H54 (cell line): ENCODE data around the gene RBBP8.

Experiments
- DNase-seq: peaks from one replicate; pipeline ENCODE4 v3.0.0; 2011; ENCODE audit warnings: low spot score, mixed read lengths; ENCODE audit not compliant: insufficient read length
- FAIRE-seq: peaks from 3 replicates; lab custom pipeline; 2011; peaks lifted over from hg19 to GRCh38; lab: Jason Lieb, UNC
- POLR2A ChIP-seq: IDR thresholded peaks from 2 replicates; pipeline ENCODE4 v1.6.1; 2011; ENCODE audit warnings: low read depth, mild to moderate bottlenecking, low read length

Gene RBBP8

GRCh38 chr18:23068570-23069310 is 135.6 kb downstream of the RBBP8 start:
- FAIRE-seq (no peak), DNase-seq (no peak)
- TF ChIP-seq POLR2A = no peak

GRCh38 chr18:23069481-23069880 is 136.4 kb downstream of the RBBP8 start:
- FAIRE-seq = no peak
- DNase-seq = no peak
- no peak for TF ChIP-seq POLR2A

- no peak for FAIRE-seq
- DNase-seq = no peak
- no peak for TF ChIP-seq POLR2A
Measured at GRCh38 chr18:23069898-23070297, 136.8 kb downstream of the RBBP8 start.

DNA sequence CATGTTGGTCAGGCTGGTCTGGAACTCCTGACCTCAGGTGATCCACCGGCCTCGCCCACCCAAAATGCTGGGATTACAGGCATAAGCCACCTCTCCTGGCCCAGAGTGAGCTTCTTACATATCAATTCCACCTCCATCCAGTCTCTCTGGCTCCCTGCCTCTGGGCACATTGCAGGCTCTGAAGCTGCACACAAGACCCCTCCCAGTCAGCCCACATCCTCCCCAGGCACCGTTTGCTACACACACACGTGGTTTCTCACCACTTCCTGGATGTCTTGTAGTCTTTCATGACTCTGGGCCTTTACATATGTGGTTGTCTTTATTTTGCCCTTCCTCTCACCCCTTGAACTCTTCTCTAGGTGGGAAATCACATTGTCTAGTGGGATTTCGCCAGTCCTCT is 138.2 kb downstream of the RBBP8 start:
- DNase-seq (no peak), FAIRE-seq (no peak)
- no peak for TF ChIP-seq POLR2A

GRCh38 chr18:23072079-23072478 is 139.0 kb downstream of the RBBP8 start:
- TF ChIP-seq POLR2A = no peak
- FAIRE-seq (no peak), DNase-seq (no peak)

GRCh38 chr18:23073996-23074606 is 141.0 kb downstream of the RBBP8 start:
- FAIRE-seq = no peak
- TF ChIP-seq POLR2A = no peak
- no peak for DNase-seq
